AG20443 (cell line): ENCODE measurements around the gene FHIP1A.
A peak's percentile ranks its signal among the peaks of the same experiment; 100 is the strongest.

ENCODE experiments used
- DNase-seq: peaks from one replicate; pipeline ENCODE4 v3.0.0; 2012; ENCODE audit warnings: low spot score, mixed read lengths

FHIP1A gene

GRCh38 chr4:151417766-151418376 lies 8.9 kb downstream of the FHIP1A start:
- no peak for DNase-seq

- peak; percentile 55 for DNase-seq
Observed at GRCh38 chr4:151418385-151418784, 9.4 kb downstream of the FHIP1A start.

- no peak for DNase-seq
Observed at GRCh38 chr4:151418856-151419255, 9.9 kb downstream of the FHIP1A start.

GRCh38 chr4:151420250-151420807 lies 11.4 kb downstream of the FHIP1A start:
- DNase-seq = no peak

- DNase-seq = no peak
Observed at GRCh38 chr4:151422854-151423253, 13.9 kb downstream of the FHIP1A start.

- DNase-seq = no peak
Observed at GRCh38 chr4:151426513-151426912, 17.5 kb downstream of the FHIP1A start.

- no peak for DNase-seq
Observed at GRCh38 chr4:151427266-151427665, 18.3 kb downstream of the FHIP1A start.

- no peak for DNase-seq
Observed at GRCh38 chr4:151428346-151428745, 19.4 kb downstream of the FHIP1A start.

- DNase-seq = no peak
Observed at GRCh38 chr4:151429957-151430570, 21.1 kb downstream of the FHIP1A start.

GRCh38 chr4:151430740-151431457 lies 21.9 kb downstream of the FHIP1A start:
- DNase-seq = no peak

GRCh38 chr4:151431728-151432127 lies 22.8 kb downstream of the FHIP1A start:
- no peak for DNase-seq

- DNase-seq = no peak
Observed at GRCh38 chr4:151432654-151433053, 23.7 kb downstream of the FHIP1A start.

- DNase-seq = peak; percentile 44
Observed at GRCh38 chr4:151434183-151434860, 25.3 kb downstream of the FHIP1A start.

- DNase-seq = no peak
Observed at GRCh38 chr4:151436093-151436518, 27.1 kb downstream of the FHIP1A start.

GRCh38 chr4:151437505-151437904 lies 28.5 kb downstream of the FHIP1A start:
- DNase-seq = no peak

GRCh38 chr4:151438154-151438553 lies 29.2 kb downstream of the FHIP1A start:
- DNase-seq = no peak

GRCh38 chr4:151439320-151439719 lies 30.3 kb downstream of the FHIP1A start:
- no peak for DNase-seq

GRCh38 chr4:151442002-151442401 lies 33.0 kb downstream of the FHIP1A start:
- DNase-seq = no peak

- no peak for DNase-seq
Observed at GRCh38 chr4:151443247-151443646, 34.3 kb downstream of the FHIP1A start.

GRCh38 chr4:151443752-151444151 lies 34.8 kb downstream of the FHIP1A start:
- DNase-seq = no peak

- no peak for DNase-seq
Observed at GRCh38 chr4:151446208-151446607, 37.2 kb downstream of the FHIP1A start.

GRCh38 chr4:151454513-151454912 lies 45.5 kb downstream of the FHIP1A start:
- DNase-seq = no peak
